Activated B cell treated with CpG ODN at 0.5 μM for 24 hours (primary cell): ENCODE data around the gene FGFRL1. TPM values are rescaled to one million over a fixed set of nuclear protein-coding genes. Genes with fewer than 3 reads are reported as not detected.

Experiments
- ATAC-seq: fragments of 200-7000 bp; cut with Tn5 transposase; one replicate; pipeline ENCODE4 v1.10.0; 2021; ENCODE audit warnings: low read depth, mild to moderate bottlenecking, moderate library complexity
- CTCF ChIA-PET: fragments of 350-600 bp; sonication (Branson Sonifier 250); formaldehyde crosslinking; loops from one replicate; lab custom pipeline; 2021; ENCODE audit warnings: antibody characterized with exemption; lab: Charles Lee
- POLR2A ChIA-PET: fragments of 350-600 bp; sonication (Branson Sonifier 250); formaldehyde crosslinking; loops from one replicate; lab custom pipeline; 2021; ENCODE audit warnings: antibody characterized with exemption; lab: Charles Lee
- DNase-seq: peaks from one replicate; pipeline ENCODE4 v3.0.0; 2022
- H3K27ac Mint-ChIP-seq: one replicate; pipeline ENCODE4 v1.8.0; 2020; ENCODE audit warnings: mixed read lengths
- H3K27me3 Mint-ChIP-seq: one replicate; pipeline ENCODE4 v1.8.0; 2021; ENCODE audit warnings: mixed read lengths
- H3K36me3 Mint-ChIP-seq: one replicate; pipeline ENCODE4 v1.8.0; 2021; ENCODE audit warnings: low read depth, mixed read lengths
- H3K4me1 Mint-ChIP-seq: one replicate; pipeline ENCODE4 v1.8.0; 2021; ENCODE audit warnings: mixed read lengths
- H3K4me3 Mint-ChIP-seq: one replicate; pipeline ENCODE4 v1.8.0; 2020; ENCODE audit warnings: mild to moderate bottlenecking, mixed read lengths
- H3K9me3 Mint-ChIP-seq: one replicate; pipeline ENCODE4 v1.8.0; 2020; ENCODE audit warnings: mixed read lengths
- CTCF ChIP-seq: fragments of 200-600 bp; IDR thresholded peaks from one replicate; pipeline ENCODE4 v1.8.0; 2022; ENCODE audit warnings: antibody characterized with exemption, mild to moderate bottlenecking
- intact Hi-C: fragments of 100-400 bp; cut with micrococcal nuclease; formaldehyde crosslinking; loops from one replicate; pipeline ENCODE4 v1.15.1; 2024
- total RNA-seq: library from RNA; stranded (reverse); gene quantifications from 2 replicates; pipeline ENCODE4 v1.2.3, GENCODE V29; 2022

FGFRL1 gene
- total RNA-seq, 1 donor from 2014 or later: 5.6 TPM

- Mint-ChIP-seq H3K4me1 (peaks cover 19% of the 10 kb centered on the region), H3K27me3 (no peaks in the 10 kb centered on the region), H3K36me3 (peaks cover 3% of the 10 kb centered on the region), H3K27ac (no peak overlapping the region), H3K4me3 (peak overlapping the region; percentile 59), H3K9me3 (no peaks in the 10 kb centered on the region)
- ChIA-PET CTCF (interaction anchor here (3.7 kb wide), 1 partner anchor 243 kb away, joined by 43 read pairs; no protein-coding TSS in a partner anchor), POLR2A (interaction anchor here (2.3 kb wide), 1 partner anchor 53 kb away, joined by 9 read pairs; the partner anchor contains the start of genes GAK and TMEM175)
- DNase-seq (peak; percentile 57), ATAC-seq (peak; percentile 46)
- no peak for TF ChIP-seq CTCF
- intact Hi-C loops: loop anchor here (5.0 to 10.0 kb wide), 2 partner anchors 63 to 650 kb away; partner anchors contain the start of gene ZNF141
Observed at GRCh38 chr4:985123-985830, 26.1 kb upstream of the FGFRL1 start.

- intact Hi-C loops: loop anchor here (2.0 to 10.0 kb wide), 5 partner anchors 54 to 652 kb away; partner anchors contain the start of genes ATP5ME, GAK, MYL5 and TMEM175
- TF ChIP-seq CTCF: no peak
- POLR2A ChIA-PET: interaction anchor here (1.0 to 2.3 kb wide), 7 partner anchors 13 to 244 kb away, joined by 3 to 17 read pairs (median 9); partner anchors contain the start of genes DGKQ, GAK and TMEM175
- Mint-ChIP-seq H3K27me3 (no peaks in the 10 kb centered on the region), H3K36me3 (peaks cover 6% of the 10 kb centered on the region), H3K4me3 (peak overlapping the region; percentile 83), H3K4me1 (peaks cover 19% of the 10 kb centered on the region), H3K27ac (peak overlapping the region; percentile 76), H3K9me3 (no peaks in the 10 kb centered on the region)
- no peak for ATAC-seq
- CTCF ChIA-PET: interaction anchor here (0.6 to 3.7 kb wide), 21 partner anchors 23 to 743 kb away, joined by 3 to 43 read pairs (median 4); partner anchors contain the start of genes GAK and TMEM175
- no peak for DNase-seq
Observed at GRCh38 chr4:986428-986878, 25.0 kb upstream of the FGFRL1 start.

GRCh38 chr4:986879-987623, 24.4 kb upstream of the FGFRL1 start, which contains the start of gene IDUA:
TSS of gene IDUA (plus strand) at chr4:987044. CDS start at chr4:987085, 41 bp downstream.
- no peaks in the 10 kb centered on the region for H3K27me3 Mint-ChIP-seq
- H3K36me3 Mint-ChIP-seq: peaks cover 6% of the 10 kb centered on the region
- DNase-seq (peak; percentile 86), ATAC-seq (peak; percentile 87)
- peaks cover 19% of the 10 kb centered on the region for H3K4me1 Mint-ChIP-seq
- H3K9me3 Mint-ChIP-seq: no peaks in the 10 kb centered on the region
- CTCF ChIA-PET: interaction anchor here (0.6 to 3.7 kb wide), 24 partner anchors 22 to 744 kb away, joined by 3 to 43 read pairs (median 4); partner anchors contain the start of genes GAK and TMEM175
- H3K4me3 Mint-ChIP-seq: peak within 1 kb of the TSS; percentile 83
- intact Hi-C loops: loop anchor here (1.0 to 10.0 kb wide), 10 partner anchors 12 to 652 kb away; partner anchors contain the start of genes ATP5ME, DGKQ, GAK and MYL5
- peak within 1 kb of the TSS; percentile 76 for H3K27ac Mint-ChIP-seq
- no peak for TF ChIP-seq CTCF
- POLR2A ChIA-PET: interaction anchor here (0.6 to 2.3 kb wide), 9 partner anchors 14 to 282 kb away, joined by 3 to 17 read pairs (median 6); partner anchors contain the start of genes DGKQ, GAK, PCGF3 and TMEM175

GRCh38 chr4:987624-988513, 23.6 kb upstream of the FGFRL1 start:
- no peak for TF ChIP-seq CTCF
- no peak for DNase-seq
- H3K36me3 Mint-ChIP-seq: peaks cover 8% of the 10 kb centered on the region
- no peaks in the 10 kb centered on the region for H3K27me3 Mint-ChIP-seq
- H3K27ac Mint-ChIP-seq: no peak overlapping the region
- no peak for ATAC-seq
- H3K4me1 Mint-ChIP-seq: peaks cover 19% of the 10 kb centered on the region
- H3K9me3 Mint-ChIP-seq: no peaks in the 10 kb centered on the region
- intact Hi-C loops: loop anchor here (1.0 to 10.0 kb wide), 10 partner anchors 11 to 653 kb away; partner anchors contain the start of genes ATP5ME, DGKQ, GAK and MYL5
- CTCF ChIA-PET: interaction anchor here (0.6 to 3.7 kb wide), 21 partner anchors 21 to 745 kb away, joined by 3 to 43 read pairs (median 4); partner anchors contain the start of genes GAK and TMEM175
- POLR2A ChIA-PET: interaction anchor here (0.6 to 2.3 kb wide), 9 partner anchors 15 to 282 kb away, joined by 3 to 17 read pairs (median 6); partner anchors contain the start of genes DGKQ, GAK, PCGF3 and TMEM175
- H3K4me3 Mint-ChIP-seq: peak overlapping the region; percentile 75
